B cell (primary cell): Measurements from ENCODE around the gene CMIP.

Source experiments
- EZH2 ChIP-seq: IDR thresholded peaks from 2 replicates; pipeline ENCODE4 v1.6.1; 2012; ENCODE audit warnings: borderline replicate concordance, low read depth, mild to moderate bottlenecking, moderate library complexity, low read length; ENCODE audit not compliant: insufficient read depth, poor library complexity, severe bottlenecking
- TF ChIP-seq, protein P1 (sequence below): fragments of 200-600 bp; IDR thresholded peaks from one replicate; pipeline ENCODE4 v1.8.0; 2022; ENCODE audit warnings: antibody characterized with exemption, mild to moderate bottlenecking

DNA sequence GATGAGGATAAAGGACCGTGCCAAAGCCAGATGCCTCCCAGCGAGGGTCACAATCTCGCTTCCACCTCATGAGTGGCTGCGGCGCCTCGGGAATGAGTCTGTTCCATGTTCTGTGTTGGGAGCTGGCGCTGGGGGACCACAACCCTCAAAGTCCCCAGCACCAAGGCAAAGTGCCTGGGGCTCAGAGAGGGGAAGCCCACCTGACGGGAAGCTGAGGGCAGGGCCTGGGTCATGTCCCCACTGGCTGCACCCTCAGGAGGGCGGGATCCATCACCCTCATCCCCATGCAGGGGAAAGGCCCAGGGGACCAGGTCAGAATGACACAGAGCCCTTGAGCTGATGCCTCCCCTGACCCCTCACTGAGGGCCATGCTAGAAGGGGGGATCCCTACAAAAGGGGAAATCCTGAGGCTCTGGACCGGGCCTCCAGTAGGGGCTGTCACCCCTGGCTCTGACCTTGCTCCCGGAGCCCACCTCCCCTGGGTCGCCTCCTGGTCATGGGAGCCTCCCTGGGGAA lies 183.2 kb downstream of the CMIP start:
- TF ChIP-seq, protein P1, sequence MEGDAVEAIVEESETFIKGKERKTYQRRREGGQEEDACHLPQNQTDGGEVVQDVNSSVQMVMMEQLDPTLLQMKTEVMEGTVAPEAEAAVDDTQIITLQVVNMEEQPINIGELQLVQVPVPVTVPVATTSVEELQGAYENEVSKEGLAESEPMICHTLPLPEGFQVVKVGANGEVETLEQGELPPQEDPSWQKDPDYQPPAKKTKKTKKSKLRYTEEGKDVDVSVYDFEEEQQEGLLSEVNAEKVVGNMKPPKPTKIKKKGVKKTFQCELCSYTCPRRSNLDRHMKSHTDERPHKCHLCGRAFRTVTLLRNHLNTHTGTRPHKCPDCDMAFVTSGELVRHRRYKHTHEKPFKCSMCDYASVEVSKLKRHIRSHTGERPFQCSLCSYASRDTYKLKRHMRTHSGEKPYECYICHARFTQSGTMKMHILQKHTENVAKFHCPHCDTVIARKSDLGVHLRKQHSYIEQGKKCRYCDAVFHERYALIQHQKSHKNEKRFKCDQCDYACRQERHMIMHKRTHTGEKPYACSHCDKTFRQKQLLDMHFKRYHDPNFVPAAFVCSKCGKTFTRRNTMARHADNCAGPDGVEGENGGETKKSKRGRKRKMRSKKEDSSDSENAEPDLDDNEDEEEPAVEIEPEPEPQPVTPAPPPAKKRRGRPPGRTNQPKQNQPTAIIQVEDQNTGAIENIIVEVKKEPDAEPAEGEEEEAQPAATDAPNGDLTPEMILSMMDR = no peak
- no peak for TF ChIP-seq EZH2
